ENCODE measurements around the gene PRDM16. TPM values are rescaled to one million over a fixed set of nuclear protein-coding genes. Genes with fewer than 3 reads are reported as not detected.
"Not testable (repeated sequence)": the region's sequence is repeated elsewhere in the genome, so short reads cannot be mapped to it uniquely, and the experiment has no call there.

The PRDM16 gene
- total and polyA plus RNA-seq, 2 experiments from 2014 or later: 41.8 to 55.8 TPM

DNA sequence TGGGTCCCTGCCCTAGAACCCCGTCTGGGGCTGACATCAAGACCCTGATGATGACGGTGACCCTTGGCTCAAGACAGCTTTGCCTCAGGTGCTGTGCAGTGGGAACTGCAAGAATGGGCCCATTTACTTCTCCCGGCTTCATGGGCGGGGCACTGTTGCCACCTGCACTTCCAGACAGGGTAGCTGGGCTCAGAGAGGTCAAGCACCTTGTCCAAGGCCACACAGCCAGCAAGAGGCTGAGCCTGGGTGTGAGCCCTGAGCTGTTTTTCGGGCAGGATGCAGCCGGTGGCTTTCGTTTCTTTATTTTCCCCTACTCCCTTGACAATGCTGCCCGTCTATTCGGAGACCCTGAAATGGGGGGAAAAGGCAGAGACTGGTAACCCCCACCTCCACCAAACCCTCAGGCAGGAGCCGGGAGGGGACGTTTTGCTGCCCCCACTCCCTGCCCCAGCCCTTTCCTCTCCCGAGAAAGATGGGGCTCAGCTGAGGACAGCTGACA lies 91.7 kb downstream of the PRDM16 start:
- no peak for DNase-seq (ENCODE audit: low read depth in 1 of 2, low spot score in 1 of 2)
- TF ChIP-seq, protein P1, sequence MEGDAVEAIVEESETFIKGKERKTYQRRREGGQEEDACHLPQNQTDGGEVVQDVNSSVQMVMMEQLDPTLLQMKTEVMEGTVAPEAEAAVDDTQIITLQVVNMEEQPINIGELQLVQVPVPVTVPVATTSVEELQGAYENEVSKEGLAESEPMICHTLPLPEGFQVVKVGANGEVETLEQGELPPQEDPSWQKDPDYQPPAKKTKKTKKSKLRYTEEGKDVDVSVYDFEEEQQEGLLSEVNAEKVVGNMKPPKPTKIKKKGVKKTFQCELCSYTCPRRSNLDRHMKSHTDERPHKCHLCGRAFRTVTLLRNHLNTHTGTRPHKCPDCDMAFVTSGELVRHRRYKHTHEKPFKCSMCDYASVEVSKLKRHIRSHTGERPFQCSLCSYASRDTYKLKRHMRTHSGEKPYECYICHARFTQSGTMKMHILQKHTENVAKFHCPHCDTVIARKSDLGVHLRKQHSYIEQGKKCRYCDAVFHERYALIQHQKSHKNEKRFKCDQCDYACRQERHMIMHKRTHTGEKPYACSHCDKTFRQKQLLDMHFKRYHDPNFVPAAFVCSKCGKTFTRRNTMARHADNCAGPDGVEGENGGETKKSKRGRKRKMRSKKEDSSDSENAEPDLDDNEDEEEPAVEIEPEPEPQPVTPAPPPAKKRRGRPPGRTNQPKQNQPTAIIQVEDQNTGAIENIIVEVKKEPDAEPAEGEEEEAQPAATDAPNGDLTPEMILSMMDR (IDR thresholded peaks at IDR 0.05; ENCODE audit: low read depth, low read length): no peak
- Histone ChIP-seq H3K27me3 (no peaks in the 10 kb centered on the region), H3K36me3 (no peaks in the 10 kb centered on the region), H3K9me3 (ENCODE audit: low read depth) (no peaks in the 10 kb centered on the region), H3K27ac (no peak overlapping the region), H3K4me1 (ENCODE audit: low read depth) (no peaks in the 10 kb centered on the region), H3K4me3 (no peak overlapping the region)

DNA sequence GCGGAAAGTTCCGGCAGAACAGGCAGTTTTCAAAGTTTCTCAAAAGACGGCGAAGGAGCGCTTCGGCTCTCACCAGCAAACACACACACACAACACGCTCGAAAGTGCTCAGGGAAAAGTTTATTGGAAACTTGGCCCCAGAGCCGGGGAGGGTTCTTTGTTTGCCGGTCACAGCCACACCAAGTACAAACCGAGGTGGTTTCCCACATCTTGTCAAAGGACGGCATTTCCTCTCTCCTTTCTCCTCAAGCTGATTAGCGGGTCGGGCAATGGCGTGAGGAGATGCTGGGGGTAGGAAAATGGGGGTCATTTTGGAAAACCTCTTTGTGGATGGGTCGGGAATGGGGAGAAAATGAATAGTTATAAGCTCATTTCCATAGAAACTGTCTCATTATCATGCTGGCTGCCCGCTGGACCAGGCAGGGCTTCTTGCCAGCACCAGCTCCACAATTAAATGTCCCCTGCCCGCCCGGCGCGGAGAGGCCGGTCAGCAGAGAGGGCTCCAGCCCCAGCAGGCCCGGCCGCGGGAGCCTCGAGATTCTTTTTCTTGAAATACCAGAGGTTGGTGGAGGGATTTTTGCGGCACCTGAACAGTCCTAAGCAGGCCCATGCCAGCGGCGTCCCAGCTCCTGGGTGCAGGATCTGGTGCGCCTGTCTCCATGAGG lies 92.3 kb downstream of the PRDM16 start:
- H3K4me3 ChIP-seq: no peak overlapping the region
- H3K27ac ChIP-seq: no peak overlapping the region
- no peaks in the 10 kb centered on the region for H3K27me3 ChIP-seq
- TF ChIP-seq, protein P1 (IDR thresholded peaks at IDR 0.05; ENCODE audit: low read depth, low read length): no peak
- no peaks in the 10 kb centered on the region for H3K4me1 ChIP-seq (ENCODE audit: low read depth)
- no peaks in the 10 kb centered on the region for H3K36me3 ChIP-seq
- no peaks in the 10 kb centered on the region for H3K9me3 ChIP-seq (ENCODE audit: low read depth)
- no peak for DNase-seq (ENCODE audit: low read depth in 1 of 2, low spot score in 1 of 2)

- Histone ChIP-seq H3K36me3 (no peaks in the 10 kb centered on the region), H3K27me3 (no peaks in the 10 kb centered on the region), H3K27ac (no peak overlapping the region), H3K4me1 (ENCODE audit: low read depth) (no peaks in the 10 kb centered on the region), H3K4me3 (no peak overlapping the region), H3K9me3 (ENCODE audit: low read depth) (no peaks in the 10 kb centered on the region)
- TF ChIP-seq, protein P1 (IDR thresholded peaks at IDR 0.05; ENCODE audit: low read depth, low read length): no peak
- DNase-seq (ENCODE audit: low read depth in 1 of 2, low spot score in 1 of 2): no peak
These were observed 93.4 kb downstream of the PRDM16 start for GRCh38 chr1:3162322-3162882.

DNA sequence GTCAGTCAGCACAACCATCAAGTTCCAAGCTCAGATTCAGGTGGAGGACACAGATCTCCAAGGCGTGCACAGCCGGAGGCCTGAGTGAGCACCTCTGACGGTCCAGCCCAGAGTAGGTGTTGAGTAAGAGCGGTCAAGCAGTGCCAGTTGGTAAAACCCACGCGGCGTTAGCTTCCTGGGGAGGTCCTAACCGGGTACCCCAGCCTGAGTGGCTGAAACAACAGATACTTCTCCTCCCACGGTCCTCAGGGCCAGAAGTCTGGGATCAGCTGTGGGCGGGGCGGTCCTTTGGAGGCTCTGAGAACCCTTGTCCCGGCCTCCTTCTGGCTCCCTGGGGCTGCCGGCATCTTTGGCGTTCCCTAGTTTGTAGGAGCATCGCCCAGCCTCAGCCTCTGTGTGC lies 94.4 kb downstream of the PRDM16 start:
- H3K36me3 ChIP-seq: no peaks in the 10 kb centered on the region

GRCh38 chr1:3164671-3165070 lies 95.7 kb downstream of the PRDM16 start:
- TF ChIP-seq, protein P1 (IDR thresholded peaks at IDR 0.05; ENCODE audit: low read depth, low read length): no peak
- no peaks in the 10 kb centered on the region for H3K27me3 ChIP-seq
- DNase-seq (ENCODE audit: low read depth in 1 of 2, low spot score in 1 of 2): no peak

More for the DNA sequence above, 94.4 kb downstream of the PRDM16 start:
- DNase-seq (ENCODE audit: low read depth in 1 of 2, low spot score in 1 of 2): no peak
- no peak overlapping the region for H3K4me3 ChIP-seq
- H3K27ac ChIP-seq: no peak overlapping the region
- no peaks in the 10 kb centered on the region for H3K9me3 ChIP-seq (ENCODE audit: low read depth)
- H3K4me1 ChIP-seq (ENCODE audit: low read depth): peaks cover 2% of the 10 kb centered on the region
- no peaks in the 10 kb centered on the region for H3K27me3 ChIP-seq
- TF ChIP-seq, protein P1 (IDR thresholded peaks at IDR 0.05; ENCODE audit: low read depth, low read length): no peak

DNA sequence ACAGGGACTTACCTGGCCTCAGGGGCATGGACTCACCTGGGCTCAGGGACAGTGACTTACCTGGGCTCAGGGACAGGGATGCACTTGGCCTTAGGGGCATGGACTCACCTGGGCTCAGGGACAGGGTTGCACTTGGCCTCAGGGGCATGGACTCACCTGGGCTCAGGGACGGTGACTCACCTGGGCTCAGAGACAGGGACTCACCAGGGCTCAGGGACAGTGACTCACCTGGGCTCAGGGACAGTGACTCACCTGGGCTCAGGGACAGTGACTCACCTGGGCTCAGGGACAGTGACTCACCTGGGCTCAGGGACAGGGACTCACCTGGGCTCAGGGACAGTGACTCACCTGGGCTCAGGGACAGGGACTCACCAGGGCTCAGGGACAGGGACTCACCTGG lies 96.2 kb downstream of the PRDM16 start:
- peaks cover 20% of the 10 kb centered on the region for H3K4me1 ChIP-seq (ENCODE audit: low read depth)
- not testable (repeated sequence) for H3K27ac ChIP-seq; H3K36me3 ChIP-seq; H3K27me3 ChIP-seq; H3K4me3 ChIP-seq; DNase-seq (ENCODE audit: low read depth in 1 of 2, low spot score in 1 of 2); H3K9me3 ChIP-seq (ENCODE audit: low read depth)

More at GRCh38 chr1:3164671-3165070, 95.7 kb downstream of the PRDM16 start:
- Histone ChIP-seq H3K36me3 (no peaks in the 10 kb centered on the region), H3K9me3 (ENCODE audit: low read depth) (no peaks in the 10 kb centered on the region), H3K27ac (no peak overlapping the region), H3K4me1 (ENCODE audit: low read depth) (peaks cover 15% of the 10 kb centered on the region), H3K4me3 (no peak overlapping the region)

Data from cardiac muscle cell (in vitro differentiated cells and primary cell).